Middle frontal gyrus (tissue), 1 donor: ENCODE measurements around the gene SPRN.
"Not testable (repeated sequence)": the region's sequence is repeated elsewhere in the genome, so short reads cannot be mapped to it uniquely, and the experiment has no call there.

Experiments
- DNase-seq: peaks from one replicate; pipeline ENCODE4 v3.0.0-alpha.2; 2015; ENCODE audit warnings: low spot score; ENCODE audit errors: extremely low spot score

SPRN gene

DNA sequence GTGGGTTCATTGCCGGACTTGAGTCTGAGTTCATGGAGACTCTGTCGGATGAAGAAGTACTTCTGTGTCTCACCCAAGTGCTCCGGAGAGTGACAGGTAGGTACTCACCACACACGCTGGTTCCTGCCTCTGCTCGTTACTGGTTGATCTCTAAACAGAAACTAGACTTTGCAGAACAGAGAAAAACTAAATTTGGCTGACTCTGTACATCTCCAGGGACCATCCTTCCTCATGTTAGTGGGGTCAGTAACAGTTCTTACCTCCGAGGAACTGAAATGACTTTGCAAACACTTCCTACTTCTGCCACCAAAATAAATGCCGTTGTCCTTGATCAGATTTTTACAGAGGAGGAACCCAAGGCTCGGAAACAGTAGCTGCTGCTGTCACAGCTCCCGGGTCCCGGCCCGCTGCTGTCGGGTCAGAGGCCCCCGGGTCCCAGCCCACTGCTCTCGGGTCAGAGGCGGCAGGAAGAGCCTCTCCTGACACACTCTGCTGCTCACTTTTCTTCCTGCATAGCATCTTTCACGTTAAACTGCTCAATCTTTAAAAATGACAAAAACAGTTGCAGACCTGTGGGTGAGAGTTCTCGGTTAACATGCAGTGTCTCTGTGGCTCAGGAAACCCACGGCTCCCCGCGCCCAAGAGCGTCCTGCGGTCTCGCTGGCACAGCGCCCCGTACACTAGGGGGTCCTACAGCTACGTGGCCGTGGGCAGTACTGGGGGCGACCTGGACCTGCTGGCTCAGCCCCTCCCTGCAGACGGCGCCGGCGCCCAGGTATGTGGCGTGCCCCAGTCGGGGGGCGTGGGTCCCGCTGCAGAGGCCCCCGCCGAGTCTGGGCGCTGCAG is 35.2 kb downstream of the SPRN start:
- DNase-seq = no peak

DNA sequence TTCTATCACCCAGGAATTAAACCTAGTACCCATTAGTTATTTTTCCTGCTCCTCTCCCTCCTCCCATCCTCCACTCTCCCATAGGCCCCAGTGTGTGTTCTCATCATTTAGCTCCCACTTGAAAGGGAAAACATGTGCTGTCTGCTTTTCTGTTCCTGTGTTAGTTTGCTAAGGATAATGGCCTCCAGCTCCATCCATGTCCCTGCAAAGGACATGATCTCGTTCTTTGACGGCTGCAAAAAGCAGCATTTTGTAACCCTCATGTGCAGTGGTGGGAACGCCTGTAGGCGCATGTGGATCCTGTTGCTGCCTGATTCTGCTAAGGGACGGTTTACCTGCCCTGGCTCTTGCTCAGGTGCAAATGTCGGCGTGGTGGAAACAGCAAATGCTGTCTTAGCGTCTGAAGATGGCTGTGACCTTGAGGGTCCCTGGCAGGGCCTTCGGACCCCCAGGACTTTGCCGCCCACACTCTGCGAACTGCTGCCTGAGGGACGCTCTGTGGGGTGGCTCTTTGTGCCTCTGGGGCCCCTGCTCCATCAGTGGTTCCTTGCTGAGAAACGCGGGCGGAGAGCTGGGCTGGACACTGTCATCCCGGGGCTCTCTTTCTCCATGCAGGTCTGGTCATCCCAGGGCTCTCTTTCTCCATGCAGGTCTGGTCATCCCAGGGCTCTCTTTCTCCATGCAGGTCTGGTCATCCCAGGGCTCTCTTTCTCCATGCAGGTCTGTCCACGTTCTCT is 36.0 kb downstream of the SPRN start:
- no peak for DNase-seq

DNA sequence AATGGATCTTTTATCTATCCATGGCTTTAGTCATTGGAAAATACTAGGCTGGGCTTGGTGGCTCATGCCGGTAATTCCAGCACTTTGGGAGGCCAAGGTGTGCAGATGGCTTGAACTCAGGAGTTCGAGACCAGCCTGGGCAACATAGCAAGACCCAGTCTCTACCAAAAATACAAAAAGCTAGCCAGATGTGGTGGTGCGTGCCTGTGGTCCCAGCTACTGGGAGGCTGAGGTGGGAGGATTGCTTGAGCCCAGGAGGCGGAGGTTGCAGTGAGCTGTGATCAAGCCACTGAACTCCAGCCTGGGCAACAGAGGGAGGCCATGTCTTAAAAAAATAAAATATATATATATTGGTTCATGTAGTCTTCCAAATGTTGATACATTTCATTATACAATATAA is 37.5 kb downstream of the SPRN start:
- not testable (repeated sequence) for DNase-seq

DNA sequence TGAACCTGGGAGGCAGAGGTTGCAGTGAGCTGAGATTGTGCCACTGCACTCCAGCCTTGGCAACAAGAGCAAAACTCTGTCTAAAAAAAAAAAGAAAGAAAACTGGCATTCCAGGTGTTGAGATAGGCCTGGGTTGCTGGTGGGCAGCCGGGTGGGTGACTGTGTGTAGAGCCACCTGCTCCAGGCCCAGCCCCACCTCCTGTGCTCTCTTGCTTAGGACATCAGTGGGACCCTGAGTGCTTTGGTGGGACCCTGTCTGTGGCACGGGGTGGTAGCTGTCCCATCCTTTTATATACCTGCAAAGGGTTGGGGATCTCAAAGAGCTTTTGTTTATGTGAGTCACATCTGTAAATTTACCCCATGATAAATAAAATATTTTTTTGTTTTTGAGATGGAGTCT is 39.2 kb downstream of the SPRN start:
- DNase-seq = no peak

DNA sequence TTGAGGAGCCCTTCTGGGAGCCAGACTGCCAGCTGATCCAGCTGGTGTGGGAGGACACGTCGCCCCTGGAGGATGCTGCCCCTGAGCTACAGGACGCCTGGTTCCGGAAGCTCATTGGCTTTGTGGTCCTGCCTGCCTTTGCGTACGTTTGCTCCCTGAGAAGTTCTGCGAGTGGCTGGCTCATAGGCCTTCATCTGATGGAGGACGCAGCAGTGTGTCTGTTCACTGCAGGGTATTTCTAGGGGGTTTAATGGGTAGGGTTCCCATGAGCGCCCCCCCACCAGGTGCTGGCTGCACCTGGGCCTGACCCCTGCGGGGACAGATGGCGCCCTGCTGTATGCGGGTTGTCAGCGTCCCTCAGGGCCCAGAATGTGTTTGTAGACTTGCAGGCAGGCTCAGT is 40.4 kb downstream of the SPRN start:
- DNase-seq = no peak

DNA sequence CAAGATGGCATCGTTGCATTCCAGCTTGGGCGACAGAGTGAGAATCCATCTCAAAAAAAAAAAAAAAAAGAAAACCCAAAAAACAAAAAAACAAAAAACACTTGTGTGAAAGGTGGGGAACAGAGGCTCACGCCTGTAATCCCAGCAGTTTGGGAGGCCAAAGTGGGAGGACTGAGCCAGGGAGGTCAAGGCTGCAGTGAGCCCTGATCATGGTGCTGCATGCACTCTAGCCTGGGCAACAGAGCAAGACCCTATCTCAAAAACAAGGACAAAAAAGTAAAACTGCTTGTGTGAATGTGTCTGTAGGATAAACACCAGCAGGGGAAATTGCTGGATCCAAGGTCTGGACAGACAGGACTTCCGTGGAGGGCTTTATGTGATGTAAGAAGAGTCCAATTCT is 40.9 kb downstream of the SPRN start:
- no peak for DNase-seq

DNA sequence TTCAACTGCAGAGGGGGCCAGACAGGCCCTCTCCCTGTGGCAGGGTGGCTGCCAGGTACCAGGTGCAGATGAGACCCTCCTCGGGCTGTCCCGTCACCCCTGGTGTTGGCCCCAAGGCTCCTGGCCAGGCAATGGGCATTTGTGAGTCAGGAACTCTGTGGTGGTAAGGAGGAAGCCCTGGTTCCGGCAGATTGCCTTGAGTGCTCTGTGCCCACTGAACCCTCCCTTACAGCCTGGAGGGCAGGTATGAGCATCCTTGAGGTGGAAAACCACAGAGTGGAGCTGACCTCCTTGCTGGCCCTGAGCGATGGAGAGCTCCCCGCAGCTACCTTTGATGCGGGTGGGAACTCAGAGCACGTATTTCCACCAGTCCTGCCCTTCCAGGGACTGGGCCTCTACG is 43.4 kb downstream of the SPRN start:
- DNase-seq = no peak

DNA sequence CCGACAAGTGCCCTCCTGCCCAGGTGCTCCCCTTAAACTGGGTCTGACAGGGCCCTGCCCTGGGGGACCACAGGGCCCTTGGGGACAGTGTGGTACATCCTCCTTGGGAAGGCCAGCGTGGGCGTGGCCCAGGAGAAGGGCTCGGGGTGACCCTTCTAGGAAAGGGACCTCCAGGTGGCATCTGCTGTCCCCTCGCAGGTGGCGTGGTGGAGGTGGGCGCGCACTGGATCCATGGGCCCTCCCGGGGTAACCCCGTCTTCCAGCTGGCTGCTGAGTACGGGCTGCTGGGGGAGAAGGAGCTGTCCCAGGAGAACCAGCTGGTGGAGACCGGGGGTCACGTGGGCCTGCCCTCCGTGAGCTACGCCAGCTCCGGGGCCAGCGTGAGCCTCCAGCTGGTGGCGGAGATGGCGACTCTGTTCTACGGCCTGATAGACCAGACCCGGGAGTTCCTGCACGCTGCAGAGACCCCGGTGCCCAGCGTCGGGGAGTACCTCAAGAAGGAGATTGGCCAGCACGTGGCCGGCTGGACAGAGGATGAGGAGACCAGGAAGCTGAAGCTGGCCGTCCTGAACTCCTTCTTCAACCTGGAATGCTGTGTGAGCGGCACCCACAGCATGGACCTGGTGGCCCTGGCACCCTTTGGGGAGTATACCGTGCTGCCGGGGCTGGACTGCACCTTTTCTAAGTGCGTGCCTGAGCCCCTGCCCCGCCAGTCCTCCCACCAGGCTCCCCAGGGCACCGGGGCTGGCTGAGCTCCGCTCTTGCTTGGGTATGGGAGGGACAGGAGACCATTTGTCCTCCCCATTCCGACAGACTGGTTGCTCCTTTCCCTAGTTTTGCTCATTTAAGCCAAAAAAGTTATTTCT is 44.4 kb downstream of the SPRN start:
- no peak for DNase-seq

DNA sequence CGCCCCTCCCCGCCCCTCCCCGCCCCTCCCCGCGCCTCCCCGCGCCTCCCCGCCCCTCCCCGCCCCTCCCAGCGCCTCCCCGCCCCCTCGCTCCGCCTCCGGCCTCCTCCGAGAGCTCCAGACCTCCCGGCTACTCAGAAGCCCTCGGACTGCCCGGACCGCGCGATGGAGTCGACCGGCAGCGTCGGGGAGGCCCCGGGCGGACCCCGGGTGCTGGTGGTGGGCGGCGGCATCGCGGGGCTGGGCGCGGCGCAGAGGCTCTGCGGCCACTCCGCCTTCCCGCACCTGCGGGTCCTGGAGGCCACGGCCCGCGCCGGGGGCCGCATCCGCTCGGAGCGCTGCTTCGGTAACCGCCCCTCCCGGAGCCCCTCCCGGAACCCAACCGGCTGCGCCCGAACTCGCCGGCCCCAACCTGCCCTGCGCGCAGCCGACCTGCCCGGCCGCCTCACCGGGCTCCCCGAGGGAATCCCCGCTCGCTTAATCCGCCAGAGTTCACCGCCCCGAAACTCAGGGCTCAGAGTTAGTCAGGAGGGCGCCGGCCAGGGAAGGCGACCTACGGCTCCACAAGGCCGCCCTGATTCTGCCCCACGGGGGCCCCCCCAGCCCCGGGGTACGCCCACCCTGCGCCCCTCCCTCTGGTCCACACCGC is 45.1 kb downstream of the SPRN start, which contains the start of gene PAOX:
PAOX (plus strand) TSS at position 111 of the 649 bp plus-strand sequence; CDS start at position 166, 55 bp downstream.
- DNase-seq = no peak

DNA sequence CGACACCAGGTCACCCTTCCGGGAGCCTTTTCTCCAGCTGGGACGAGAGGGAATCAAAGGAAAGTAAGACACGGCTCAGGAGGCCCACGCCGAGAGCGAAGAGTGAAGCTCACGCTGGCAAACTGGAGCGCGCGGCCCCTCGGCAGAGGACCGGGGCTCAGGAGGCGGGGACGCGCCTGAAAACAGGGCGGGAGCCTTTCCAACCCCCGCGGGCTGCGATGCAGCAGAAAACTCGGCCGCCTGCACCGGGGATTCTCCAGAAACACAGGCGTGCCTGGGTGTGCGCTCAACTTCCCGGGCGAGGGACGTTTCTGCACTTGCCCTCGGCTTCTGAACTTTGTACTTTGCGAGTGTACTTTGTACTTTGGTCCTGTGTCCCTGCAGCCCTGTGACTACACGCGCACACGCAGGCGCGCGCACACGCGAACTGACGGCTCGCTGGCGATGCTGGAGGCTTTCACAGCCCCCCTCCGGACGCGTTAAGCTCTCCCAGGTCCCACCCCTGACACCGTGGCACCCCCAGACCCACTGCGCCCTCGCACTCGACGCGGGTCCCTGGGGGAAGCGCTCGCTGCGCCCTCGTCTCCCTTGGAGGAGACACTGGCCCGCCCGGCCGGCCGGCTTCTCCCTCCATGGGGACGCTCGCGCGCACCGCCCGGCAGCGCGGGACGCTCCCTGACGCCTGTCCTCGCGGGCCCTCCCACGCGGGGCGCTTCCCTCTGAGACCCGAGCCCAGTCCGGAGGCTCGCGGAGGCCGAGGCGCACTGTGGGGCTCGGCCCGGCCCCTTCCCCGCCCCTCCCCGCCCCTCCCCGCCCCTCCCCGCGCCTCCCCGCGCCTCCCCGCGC is 46.0 kb downstream of the SPRN start:
- peak; percentile 40 for DNase-seq

DNA sequence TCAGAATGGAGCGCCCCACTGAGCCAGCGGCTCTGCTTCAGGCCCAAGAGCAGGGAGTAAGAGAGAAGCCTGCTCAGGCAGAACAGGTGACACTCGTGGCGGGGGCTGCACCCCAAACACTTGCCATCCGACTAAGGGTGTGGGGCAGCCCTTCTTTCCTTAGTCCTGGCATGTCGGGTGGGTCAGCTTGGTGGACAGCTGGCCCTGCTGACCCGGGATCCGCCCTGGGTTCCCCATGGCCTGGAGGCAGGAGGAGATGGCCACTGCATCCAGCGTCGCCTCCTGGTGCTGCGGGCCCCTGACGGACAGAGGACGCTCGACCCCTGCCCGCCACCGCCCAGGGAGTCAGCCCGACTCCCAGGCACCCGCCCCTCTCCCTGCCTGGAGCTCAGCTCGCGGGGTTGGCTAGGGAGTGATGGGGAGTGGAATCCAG is 46.6 kb downstream of the SPRN start:
- DNase-seq = no peak

DNA sequence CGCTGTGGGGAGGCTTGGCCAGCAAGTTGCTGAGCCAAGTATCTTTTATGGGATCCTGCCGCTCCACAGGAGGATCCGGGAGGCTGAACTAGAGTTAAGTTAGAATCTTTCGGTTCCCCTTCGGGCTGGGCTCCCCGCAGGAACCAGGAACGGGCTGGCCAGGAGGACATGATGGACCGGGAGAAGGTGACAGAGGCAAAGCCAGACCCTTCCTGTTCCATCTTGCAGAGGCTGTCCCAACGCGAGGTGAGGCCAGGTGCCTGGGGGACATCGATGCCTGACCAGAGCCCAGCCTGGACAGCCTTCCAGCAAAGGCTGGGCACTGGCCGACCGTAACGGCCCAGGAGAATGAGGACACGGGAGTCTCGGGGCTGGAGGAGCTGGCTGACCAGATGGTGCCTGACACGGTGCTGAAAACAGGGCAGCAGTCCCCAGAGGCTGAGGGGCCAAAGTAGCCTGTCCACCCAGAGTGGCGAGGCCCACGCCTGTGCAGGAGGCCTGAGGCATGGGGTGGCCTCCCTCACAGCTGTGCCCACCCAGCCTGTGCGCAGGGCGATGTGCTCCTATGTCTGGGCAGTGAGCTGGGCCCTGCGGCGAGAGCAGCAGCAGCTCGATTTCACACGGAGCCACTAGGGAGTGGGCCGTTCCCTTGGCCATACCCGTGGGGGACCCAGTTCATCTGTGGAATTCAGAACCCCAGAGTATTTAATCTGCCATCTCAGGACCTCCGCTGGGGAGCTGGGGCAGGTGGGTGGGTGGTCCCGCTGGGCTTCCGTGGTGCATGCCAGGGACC is 47.2 kb downstream of the SPRN start:
- no peak for DNase-seq

DNA sequence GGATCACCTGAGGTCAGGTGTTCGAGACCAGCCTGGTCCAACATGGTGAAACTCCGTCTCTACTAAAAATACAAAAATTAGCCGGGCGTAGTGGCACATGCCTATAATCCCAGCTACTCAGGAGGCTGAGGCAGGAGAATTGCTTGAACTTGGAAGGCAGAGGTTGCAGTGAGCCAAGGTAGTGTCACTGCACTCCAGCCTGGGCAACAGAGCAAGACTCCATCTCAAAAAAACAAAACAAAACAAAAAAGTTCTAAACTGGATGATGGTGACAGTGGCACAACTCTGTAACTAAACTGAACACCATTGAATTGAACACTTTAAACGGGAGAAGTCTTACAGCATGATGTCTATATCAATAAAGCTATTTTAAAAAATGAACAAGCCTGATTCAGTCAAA is 48.2 kb downstream of the SPRN start:
- not testable (repeated sequence) for DNase-seq

DNA sequence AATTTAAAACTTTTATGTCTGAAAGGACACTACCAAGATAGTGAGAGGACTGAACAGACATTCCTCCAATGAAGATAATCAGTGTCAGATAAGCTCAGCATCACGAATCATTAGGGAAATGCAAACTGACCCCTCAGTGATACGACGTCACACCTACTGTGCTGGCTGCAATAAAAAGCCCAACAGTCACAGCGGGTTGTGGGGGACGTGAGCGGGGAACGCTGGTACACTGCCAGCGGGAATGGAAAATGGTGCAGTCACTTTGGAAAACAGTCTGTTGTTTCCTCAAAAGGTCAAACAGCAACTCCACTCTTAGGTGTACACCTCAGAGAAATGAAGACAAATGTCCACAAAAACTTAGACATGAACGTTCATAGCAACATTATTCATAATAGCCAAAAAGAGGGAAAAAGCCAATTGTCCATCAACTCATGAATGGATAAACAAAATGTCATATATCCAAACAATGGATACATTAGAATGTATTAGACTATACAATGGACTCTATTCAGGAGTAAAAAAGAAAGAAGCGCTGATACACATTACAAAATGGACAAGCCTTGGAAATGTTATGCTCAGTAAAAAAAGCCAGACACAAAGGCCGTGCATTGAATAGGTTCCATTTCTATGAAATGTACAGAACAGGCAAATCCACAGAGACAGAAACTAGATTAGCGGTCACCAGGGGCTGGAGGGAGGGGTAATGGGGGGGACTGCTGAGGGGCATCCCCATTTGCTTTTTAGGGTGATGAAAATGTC is 48.9 kb downstream of the SPRN start:
- DNase-seq = no peak

DNA sequence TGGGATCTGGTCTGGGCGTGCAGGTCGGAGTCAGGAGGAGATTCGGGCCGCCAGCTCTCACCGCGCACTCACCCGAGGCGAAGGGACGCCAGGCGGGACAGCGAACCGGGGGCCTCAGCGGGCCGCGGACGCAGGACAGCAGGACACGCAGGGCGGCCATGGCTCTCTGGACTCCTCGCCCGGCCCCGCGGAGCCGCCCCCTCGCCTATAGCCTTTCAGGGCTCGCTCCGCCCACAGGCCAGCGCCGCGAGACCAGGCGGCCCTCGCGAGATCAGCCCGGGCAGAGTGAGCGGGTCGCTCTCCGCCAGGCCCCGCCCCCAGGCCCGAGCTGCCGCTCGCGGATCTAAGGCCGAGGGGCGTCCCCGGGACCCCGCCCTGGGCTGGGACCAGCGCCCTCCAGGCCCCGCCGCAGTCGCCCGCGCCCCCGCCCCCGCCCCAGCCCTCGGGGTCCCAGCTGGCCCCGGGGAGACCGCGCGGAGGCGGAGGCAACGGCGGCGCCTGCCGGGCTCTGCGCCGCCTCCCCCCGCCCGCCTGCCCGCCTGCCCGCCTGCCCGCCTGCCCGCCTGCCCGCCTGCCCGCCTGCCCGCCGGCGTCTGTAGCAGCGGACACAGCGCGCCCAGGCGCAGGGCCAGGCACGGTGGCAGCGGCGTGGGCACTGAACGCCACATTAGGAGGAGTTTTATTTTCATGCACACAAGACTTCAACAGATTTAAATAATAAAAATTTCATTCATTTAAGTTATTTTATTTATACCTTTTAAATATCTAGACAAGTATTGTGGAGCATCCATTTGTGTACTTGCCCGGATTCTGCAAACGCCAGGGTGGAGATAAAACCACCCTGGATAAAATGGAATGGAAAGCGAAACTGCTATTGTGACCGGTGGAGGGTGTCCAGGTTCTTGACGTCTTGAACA is 51.0 kb downstream of the SPRN start, which contains the start of gene ECHS1:
ECHS1 (minus strand) TSS at position 181 of the 917 bp plus-strand sequence; CDS start at position 160, 21 bp downstream.
- peak; percentile 92 for DNase-seq

DNA sequence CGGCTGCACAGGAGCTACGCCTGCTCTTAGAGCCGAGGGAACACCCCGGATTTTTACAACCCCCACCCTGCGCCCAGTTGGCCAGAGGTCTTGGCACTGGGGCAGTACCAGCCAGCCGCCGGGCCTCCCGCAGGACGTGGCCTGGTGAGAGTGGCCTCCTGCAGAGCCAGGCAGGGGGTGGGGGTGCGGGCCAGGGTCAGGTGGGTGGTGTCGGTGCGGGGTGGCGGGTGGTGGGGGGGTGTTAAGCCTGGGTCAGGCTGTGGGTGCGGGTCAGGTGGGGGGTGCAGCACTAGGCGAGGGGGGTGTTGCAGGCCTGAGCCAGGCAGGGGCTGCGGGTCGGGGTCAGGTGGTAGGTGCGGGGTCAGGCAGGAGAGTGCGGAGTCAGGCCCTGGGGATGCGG is 51.9 kb downstream of the SPRN start:
- no peak for DNase-seq
